GM18870 (cell line): ENCODE data around the gene ACSS2.

Experiments used
- ATAC-seq: cut with Tn5 transposase; IDR thresholded peaks from one replicate; pipeline ENCODE4 v1.9.1; 2021; ENCODE audit warnings: moderate library complexity; ENCODE audit not compliant: unreplicated experiment

ACSS2 gene

DNA sequence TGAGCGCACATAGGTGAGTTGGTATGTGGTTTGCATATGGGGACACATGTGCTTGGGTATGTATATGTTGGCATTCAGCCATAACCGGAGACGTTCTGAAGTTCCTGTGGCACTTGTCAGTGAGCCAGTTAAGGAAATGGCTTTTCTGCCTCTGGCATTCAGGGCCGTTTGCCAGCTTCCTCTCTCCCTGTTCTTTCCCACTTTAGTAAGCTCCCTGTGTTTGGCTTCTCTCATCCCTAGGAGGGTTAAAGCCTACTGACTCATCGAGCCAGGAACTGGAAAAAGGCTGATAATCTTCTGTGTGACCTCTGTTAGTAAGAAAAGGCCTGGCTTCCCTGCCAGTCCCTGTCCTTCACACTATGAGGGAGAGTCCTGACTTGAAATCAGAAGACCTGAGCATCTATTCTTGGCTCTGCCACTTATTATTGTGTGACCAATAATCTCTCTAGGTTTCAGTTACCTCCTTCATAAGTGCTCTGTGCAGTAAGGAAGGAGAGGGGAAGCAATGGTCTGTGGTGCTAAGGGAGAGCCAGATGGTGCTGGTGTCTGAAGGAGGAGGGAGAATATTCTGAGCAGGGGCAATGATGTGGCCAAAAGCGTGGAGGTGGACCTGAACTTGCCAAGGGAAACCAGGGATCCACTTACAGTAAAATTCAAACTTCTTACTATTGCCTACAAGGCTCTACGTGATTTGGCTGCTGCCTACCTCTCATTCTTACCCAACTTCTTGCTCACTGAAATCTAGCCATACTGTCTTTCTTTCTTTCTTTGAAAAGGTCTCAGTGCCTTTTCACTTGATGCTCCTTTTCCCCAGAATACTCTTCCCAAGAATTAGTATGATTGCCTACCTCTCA lies 31.4 kb downstream of the ACSS2 start:
- ATAC-seq = no peak

DNA sequence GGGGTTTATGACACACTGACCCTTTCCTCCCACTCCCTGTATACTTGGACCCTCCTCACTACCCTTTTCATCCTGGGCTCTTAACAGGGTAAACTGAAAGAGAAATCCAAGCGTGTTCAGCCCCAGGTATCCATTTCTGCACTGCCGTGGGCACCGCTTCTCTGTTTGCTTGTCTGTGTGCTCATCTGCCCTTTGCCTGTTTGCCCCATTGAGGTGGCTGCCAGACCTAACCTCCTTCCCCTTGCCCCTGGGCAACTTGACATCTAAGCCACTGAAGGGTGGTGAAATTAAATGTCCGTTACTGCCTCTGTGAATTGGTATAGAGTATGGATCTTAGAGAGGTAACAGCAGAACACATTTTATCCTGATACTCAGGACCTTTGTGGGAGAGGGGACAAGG lies 38.7 kb downstream of the ACSS2 start:
- ATAC-seq = no peak

DNA sequence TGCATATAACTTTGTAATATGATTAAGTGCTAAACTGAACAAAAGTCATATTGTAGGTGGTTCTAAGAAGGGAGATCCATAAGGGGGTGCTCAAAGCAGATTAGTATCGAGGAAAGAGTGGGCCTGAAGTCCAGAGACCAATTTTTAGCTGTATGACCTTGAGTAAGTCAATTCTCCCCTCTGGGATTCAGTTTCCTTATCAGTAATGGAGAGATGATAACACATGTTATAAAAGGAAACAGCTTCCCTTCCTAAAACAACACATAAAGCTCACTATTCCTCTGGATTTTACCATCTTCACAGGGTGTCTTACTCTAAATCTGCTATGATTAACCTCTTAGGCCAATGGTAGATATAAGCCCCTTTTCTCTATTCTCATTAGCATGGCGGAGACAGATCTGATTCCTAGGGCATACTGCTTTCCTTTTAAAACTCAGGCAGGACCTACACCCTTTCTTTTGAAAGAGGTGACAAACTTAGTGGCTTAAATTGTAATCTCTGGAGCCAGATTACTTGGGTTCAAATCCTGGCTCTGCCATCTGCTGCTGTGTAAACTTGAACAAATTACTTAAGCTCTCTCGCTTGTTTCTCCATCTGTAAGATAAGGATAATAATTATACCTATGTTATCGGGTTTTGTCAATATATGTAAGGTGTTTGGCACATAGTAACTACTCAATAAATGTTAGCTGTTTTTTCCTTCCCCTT lies 39.5 kb downstream of the ACSS2 start:
- ATAC-seq = no peak

DNA sequence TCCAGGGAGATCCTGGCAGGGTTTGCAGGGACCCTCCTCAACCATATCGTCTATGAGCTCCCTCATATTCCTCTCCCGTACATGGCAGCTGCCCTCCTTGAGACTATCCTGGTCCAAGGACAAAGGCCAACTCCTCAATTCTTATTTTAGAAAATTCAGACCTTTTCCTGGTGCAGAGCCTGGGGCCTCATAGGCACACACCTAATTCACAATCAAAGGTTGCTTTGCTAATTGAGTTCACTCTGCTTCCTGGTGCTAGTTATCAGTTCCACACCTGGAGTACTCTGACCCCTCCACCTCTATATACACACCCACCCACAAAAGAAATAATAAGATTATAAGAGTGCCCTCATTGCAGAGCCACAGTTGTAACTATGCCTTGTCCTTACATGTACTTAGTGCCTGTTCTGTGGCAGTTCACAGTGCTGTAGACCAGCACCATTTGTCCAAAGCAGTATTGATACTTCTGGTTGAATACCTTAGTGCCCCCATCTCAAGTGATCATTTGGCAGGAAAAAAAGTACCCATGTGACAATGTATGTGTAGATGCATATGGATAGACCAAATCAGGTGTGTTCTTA lies 40.5 kb downstream of the ACSS2 start:
- ATAC-seq = no peak

DNA sequence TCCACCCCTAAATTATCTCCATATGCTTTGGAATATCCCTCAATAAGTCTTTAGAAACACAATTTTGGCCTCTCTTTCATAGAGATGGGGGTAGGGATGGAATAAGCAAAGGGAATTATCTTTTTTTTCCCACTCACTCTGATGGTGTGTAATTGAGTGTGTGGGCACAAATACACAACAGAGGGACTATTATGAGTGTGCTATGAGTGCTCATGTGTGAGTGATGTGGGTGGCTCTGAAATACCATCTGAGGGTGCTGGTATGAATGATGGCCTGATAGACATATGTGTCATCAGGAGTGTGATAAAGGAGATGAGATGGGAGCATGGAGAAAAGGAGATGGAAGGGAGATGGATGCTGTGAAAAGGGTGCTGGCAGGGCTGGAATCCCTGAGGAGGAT lies 43.6 kb downstream of the ACSS2 start:
- no peak for ATAC-seq

DNA sequence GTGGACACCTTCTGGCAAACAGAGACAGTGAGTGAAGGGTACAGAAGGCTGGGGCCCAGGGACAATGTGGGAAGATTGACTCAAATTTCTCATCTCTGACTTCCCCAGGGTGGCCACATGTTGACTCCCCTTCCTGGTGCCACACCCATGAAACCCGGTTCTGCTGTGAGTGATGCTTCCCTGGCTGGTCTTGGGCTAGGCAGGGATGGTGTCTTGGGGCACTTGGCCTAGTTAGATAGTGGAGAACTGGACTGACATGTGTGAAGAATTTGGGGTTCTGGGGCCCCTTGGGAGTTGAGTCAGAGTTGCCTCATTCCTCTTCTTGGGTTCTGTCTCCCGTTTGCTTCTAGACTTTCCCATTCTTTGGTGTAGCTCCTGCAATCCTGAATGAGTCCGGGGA lies 45.0 kb downstream of the ACSS2 start:
- no peak for ATAC-seq

DNA sequence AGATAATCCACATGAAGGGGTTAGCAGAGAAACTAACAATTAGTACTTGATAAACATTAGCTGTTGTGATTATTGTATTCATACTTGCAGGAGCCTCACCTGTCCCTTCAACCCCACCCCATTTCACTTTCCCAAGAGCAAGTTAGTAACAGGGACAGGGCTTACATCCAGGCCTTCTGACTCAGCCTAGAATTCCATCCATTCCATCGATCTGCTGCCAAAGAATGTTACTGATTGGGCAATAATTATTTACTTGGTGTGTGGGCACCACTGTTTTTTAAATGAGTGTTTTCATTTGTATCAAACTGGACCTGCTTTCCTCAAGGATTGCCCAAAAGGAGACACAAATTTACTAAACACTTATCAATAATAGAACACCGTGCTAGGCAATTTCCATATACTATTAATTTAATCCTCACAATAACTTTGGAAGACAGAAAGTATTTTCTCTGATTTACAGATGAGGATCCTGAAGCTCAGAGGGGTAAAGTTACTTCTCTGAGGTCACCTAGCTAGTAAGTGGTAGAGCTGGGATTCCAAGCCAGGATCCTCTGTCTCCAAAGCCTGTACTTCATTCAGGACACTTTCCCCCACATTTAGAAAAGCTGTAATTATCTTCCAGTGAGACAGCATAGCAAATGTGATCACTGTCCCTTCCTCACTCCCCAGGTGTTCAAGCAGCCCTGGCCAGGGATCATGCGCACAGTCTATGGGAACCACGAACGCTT lies 46.4 kb downstream of the ACSS2 start:
- no peak for ATAC-seq

DNA sequence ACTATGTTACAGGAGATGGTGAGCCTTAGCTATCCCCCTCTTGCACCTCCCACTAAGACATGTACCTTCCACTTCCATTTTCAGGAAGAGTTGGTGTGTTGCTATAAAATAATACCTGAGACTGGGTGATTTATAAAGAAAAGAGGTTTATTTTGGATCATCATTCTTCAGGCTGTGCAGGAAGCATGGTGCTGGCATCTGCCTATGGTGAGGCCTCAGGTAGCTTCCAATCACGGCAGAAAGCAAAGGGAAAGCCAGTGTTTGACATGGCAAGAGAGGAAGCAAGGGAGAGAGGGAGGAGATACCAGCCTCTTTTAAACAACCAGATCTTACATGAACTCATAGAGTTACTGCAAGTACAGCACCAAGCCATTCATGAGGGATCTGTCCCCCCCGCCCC lies 47.0 kb downstream of the ACSS2 start:
- no peak for ATAC-seq

DNA sequence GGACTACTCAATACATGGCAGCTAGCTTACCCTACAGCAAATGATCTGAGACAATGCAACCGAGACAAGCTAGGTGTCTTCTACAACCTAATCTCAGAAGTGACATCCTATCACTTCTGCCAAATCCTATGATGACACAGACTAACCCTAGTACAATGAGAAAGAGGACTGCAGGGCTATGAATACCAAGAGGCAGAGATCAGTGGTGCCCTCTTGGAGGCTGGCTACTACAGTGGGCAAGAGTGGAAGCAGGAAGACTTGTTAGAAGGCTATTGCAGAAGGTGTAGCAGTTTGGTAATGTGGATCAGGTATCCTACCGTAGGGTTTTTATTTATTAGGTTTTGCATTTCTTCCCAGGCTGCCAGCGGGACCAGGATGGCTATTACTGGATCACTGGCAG lies 48.9 kb downstream of the ACSS2 start:
- no peak for ATAC-seq

DNA sequence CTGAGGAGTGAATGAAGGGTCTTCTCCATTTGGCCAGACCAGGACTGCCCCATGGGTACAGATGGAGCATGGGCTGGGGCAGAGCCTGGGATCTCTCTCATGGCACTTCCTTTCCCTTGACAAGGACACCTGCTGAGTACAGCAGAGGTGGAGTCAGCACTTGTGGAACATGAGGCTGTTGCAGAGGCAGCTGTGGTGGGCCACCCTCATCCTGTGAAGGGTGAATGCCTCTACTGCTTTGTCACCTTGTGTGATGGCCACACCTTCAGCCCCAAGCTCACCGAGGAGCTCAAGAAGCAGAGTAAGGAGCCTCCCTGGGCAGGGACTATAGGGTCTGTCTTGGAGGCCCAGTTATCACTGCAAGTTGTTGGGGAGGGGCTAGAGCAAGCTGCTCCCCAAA lies 49.6 kb downstream of the ACSS2 start:
- no peak for ATAC-seq

DNA sequence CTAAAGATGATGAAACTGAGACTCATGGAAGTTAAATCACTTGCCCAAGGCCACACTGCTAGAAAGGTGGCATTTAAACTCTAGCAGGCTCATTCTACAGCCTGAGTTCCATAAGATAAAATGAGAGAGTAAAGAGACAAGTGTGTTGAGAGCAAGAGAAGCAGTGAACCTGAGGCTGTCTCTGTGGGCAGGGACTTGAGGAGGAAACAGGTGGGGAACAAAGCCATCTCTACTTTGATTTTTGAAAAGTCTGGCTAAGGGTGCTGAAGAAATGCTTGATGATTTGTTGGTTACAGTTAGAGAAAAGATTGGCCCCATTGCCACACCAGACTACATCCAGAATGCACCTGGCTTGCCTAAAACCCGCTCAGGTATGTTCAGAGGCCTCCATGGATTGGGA lies 50.2 kb downstream of the ACSS2 start:
- no peak for ATAC-seq

DNA sequence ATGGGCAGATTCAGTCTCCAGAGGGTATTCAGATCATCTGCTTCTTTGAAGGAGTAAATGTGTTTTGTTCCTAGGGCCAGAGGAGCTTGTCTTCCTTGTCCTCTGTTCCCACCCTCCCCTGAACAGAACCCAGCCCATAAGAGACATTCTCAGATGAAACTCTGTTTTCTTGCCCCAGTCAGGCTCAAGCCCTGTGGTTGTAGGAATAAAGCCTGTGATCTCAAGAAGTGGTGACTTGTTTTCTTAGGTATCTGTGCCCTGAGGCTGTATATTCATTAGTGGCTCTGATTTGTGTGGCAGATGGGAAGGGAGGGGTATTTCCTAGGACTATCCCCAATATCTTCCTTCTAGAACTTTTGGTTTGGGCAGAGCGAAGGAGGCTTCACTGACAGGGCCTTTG lies 51.3 kb downstream of the ACSS2 start:
- ATAC-seq = no peak

DNA sequence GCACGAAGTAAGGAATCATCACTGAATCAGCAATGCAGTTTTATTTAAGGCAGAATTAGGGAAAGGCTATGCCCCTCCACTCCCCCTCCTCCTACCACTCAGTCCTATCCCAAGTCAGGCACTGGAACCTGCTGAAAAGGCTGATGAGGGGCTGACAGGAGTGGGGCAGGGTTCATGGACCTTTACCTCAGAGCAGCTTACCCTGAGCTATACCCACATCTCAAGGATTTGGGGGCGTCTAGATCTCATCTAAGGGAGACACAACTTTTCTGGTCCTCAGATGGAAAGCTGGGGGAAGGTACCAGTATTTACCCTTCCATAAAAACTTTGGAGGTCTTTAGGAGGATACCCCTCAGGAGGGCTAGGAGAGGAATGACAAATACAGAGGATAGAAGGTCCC lies 52.0 kb downstream of the ACSS2 start:
- no peak for ATAC-seq

DNA sequence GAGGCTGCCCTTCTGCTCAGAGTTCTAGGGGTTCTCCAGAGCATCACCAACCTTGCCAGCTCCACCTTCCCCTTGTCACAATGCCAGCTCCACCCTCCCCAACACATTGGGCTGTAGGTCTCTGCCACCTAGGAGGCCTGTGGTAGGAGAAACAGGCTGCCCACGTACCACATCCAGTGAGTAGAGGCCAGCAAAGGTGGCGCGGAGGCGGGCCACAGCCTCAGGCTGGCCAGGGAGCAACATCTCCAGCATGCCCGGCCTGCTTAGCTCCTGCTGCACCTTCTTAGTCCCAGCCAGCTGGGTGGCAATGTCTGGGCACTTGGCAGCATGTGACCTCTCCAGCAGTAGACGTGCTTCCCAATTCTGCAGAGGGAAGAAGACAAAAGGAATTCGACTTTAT lies 55.4 kb downstream of the ACSS2 start:
- ATAC-seq = no peak

DNA sequence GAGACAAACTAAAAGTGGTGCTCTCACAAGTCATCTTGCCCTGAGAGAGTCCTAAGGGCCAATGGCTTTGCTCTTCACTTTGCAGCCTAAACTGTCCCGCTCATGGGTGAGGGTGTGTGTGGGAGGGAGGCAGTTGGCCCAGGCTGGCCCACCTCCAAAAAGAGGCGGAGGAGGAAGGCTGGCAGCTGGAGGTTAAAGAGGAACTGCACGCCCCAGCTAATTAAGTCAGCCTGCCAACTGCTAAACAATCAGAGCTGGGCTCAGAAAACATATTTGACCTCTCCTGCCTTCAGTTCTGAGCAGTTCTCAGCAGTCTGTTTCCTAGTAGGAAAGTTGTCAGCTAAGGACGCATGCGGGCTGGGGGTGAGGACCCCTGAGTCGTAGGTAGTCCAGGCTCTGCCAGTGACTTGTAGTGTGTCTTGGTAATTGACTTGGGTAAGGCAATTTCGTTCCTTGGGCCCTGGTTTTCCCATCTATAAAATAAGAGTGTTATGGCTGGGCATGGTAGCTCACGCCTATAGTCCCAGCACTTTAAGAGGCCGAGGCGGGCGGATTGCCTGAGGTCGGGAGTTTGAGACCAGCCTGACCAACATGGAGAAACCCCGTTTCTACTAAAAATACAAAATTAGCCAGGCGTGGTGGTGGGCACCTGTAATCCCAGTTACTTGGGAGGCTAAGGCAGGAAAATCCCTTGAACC lies 62.2 kb downstream of the ACSS2 start:
- ATAC-seq = no peak

DNA sequence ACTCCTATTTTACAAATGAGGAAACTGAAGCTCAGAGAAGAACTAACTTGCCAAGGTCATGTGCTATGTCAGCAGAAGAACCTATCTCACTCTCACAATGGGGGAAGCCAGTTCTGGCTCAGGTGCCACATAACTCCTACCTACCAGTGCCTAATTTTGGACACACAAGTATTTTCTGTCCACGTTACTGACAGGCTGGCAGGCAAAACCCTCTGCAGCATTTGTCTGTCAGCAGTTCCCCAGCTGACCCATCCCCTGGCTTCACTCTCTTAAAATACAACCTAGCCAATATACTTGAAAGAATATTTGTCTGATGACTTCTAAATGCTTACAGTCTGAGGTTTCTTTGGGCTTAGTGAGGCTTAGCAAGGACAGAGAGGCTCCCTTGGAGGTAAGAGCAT lies 63.7 kb downstream of the ACSS2 start:
- no peak for ATAC-seq

DNA sequence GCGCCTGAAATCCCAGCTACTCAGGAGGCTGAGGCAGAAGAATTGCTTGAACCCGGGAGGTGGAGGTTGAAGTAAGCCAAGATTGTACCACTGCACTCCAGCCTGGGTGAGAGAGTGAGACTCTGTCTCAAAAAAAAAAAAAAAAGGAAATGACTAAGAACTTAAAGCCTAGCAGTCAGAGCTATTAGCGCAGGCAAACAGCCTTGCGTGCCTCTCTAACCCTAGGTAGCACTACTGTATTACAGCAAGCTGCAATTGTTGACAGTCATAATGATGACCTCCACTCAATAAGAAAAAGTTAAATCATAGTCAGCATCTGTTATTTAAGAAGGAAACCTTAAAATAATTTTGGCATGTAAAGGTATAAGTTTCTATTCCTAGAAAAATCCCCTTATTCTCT lies 64.8 kb downstream of the ACSS2 start:
- no peak for ATAC-seq

DNA sequence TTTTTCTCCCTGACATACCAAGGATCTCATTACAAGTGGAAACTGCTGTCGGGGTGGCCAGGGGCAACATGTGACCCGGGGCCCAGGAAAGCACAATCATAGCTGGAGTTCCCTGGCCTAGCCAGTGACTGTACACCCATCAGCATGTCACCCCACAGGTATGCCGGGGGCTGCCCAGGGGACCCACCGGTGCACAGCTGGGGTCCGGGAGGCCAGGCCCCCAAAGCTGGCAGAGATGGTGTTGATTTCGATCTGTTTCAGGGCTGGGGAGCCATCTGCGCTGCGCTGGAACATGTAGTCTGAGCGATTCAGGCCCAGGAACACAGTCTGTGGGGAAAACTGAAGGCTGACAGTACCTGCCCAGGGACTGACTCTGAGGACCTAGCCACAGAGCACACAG lies 65.9 kb downstream of the ACSS2 start:
- no peak for ATAC-seq

DNA sequence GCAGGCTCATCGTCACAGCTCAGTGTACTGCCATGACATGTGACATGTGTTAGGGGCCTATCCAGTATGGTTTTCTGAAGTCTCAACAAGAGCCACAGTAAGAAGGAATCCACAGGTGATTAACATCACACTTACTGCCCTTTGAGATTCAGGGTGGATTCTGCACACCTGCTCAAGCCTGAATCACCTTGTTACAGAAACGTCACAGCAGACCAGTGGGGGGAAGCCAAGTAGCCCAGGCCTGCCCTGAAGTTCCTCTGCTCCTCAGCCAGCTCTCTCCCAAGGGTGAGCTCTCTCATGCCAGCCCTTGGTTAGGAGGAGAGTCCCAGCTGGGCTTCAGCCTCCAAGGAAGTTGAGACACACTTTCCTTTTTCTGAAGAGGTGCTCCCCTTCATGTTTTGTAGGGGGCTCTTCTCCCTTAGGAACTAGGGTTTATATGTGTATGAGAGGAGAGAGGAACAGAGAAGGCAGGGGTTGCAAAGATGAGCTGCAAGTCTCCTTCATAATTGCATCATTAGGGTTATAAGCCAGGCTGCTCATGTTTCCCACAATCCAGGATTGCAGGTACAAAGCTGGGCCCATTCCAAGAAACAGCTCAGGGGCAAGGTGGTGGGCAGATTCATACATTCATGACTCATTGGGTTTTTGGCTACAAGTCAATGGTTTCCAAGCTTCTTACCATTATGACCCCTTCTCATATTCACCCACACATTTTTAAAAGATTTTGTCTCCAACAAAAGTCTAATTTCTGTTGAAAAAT lies 67.6 kb downstream of the ACSS2 start:
- no peak for ATAC-seq
